ENCODE data around the gene PLPP4. TPM values are rescaled to one million over a fixed set of nuclear protein-coding genes. Genes with fewer than 3 reads are reported as not detected.

The PLPP4 gene
- total and polyA plus RNA-seq, 3 donors from 2014 or later, result 12.6 to 65.8 (median 21.9) TPM

DNA sequence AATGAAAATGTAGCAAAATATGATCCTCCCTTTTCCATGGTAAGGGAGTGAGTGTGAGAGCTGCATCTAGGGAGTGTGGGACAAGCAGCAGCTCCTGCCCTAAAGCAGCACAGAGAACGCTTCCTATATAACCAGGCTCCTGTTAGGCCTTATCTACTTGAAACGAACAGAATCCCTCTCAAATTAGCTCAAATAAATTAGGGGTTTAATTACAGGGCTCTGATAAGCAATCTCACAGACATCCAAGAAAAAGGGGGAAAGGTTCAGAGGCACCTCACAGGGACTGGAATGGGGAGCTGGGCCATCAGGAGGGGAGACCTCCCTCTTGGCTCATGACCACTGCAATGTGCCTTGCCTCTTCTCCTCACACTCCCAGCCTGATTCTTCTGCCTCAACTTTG lies 57.9 kb downstream of the PLPP4 start:
- Histone ChIP-seq H3K9me3 (no peaks in the 10 kb centered on the region), H3K27ac (no peak overlapping the region), H3K36me3 (ENCODE audit: low read depth, missing control alignments) (no peaks in the 10 kb centered on the region), H3K4me3 (no peak overlapping the region), H3K27me3 (no peaks in the 10 kb centered on the region), H3K4me1 (no peaks in the 10 kb centered on the region)
- TF ChIP-seq, protein P1, sequence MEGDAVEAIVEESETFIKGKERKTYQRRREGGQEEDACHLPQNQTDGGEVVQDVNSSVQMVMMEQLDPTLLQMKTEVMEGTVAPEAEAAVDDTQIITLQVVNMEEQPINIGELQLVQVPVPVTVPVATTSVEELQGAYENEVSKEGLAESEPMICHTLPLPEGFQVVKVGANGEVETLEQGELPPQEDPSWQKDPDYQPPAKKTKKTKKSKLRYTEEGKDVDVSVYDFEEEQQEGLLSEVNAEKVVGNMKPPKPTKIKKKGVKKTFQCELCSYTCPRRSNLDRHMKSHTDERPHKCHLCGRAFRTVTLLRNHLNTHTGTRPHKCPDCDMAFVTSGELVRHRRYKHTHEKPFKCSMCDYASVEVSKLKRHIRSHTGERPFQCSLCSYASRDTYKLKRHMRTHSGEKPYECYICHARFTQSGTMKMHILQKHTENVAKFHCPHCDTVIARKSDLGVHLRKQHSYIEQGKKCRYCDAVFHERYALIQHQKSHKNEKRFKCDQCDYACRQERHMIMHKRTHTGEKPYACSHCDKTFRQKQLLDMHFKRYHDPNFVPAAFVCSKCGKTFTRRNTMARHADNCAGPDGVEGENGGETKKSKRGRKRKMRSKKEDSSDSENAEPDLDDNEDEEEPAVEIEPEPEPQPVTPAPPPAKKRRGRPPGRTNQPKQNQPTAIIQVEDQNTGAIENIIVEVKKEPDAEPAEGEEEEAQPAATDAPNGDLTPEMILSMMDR (IDR thresholded peaks at IDR 0.05), result no peak
- no peak for TF ChIP-seq POLR2A (IDR thresholded peaks at IDR 0.05)
- intact Hi-C loops (cut with DNase I; ENCODE audit: low total_unique reads), result no loop called here
- DNase-seq, result no peak
- 81 to 83% methylated on average over 2 of the region's 2 CpGs for WGBS, 2 donors

DNA sequence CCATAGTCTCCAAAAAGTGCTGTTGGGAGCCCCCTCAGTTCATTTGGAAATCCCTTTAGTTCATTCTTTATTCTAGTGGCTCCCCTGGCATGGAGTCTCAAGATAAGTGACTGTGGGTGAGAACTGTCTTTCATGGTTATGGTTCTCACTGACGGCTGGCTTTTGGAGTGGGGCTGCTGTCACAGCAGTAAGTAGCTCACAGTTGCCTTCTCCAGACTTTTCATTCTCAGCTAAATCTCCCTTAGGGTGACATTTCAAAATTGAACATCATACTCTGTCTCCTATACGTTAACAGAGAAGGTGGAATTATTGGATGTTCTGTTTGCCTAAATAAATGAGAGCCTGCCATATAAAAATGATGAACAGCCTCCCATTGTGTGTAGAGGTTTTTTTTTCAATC lies 58.7 kb downstream of the PLPP4 start:
- Histone ChIP-seq H3K36me3 (ENCODE audit: low read depth, missing control alignments) (no peaks in the 10 kb centered on the region), H3K4me3 (no peak overlapping the region), H3K4me1 (no peaks in the 10 kb centered on the region), H3K27me3 (no peaks in the 10 kb centered on the region), H3K27ac (no peak overlapping the region), H3K9me3 (no peaks in the 10 kb centered on the region)
- no peak for TF ChIP-seq POLR2A (IDR thresholded peaks at IDR 0.05)
- TF ChIP-seq, protein P1 (IDR thresholded peaks at IDR 0.05), result no peak
- 77 to 90% methylated on average over 2 of the region's 2 CpGs for WGBS, 2 donors
- intact Hi-C loops (cut with DNase I; ENCODE audit: low total_unique reads), result no loop called here
- DNase-seq, result no peak

DNA sequence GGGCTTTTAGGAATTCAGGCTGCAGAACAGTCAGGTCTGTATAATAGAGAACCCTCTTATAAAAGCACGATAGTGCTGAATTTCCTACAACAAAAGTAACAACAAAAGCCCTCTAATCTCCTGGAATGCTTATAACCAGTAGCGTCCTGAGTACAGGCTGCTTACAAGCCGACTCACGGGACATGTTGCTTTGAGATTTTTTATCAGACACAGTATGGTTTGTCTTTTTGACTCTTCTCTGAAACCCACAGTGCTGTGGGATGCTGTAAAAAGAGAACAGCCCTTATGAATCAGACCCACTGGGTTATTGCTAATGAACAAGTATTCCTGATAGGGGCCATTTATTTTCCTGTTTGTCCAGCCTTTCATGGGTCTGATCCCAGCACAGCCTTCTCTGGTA lies 59.4 kb downstream of the PLPP4 start:
- Histone ChIP-seq H3K4me1 (no peaks in the 10 kb centered on the region), H3K27me3 (no peaks in the 10 kb centered on the region), H3K4me3 (no peak overlapping the region), H3K27ac (no peak overlapping the region), H3K9me3 (no peaks in the 10 kb centered on the region), H3K36me3 (ENCODE audit: low read depth, missing control alignments) (no peaks in the 10 kb centered on the region)
- intact Hi-C loops (cut with DNase I; ENCODE audit: low total_unique reads), result no loop called here
- TF ChIP-seq, protein P1 (IDR thresholded peaks at IDR 0.05), result no peak
- no peak for TF ChIP-seq POLR2A (IDR thresholded peaks at IDR 0.05)
- 45 to 56% methylated on average over 4 of the region's 4 CpGs for WGBS, 2 donors
- DNase-seq, result no peak

DNA sequence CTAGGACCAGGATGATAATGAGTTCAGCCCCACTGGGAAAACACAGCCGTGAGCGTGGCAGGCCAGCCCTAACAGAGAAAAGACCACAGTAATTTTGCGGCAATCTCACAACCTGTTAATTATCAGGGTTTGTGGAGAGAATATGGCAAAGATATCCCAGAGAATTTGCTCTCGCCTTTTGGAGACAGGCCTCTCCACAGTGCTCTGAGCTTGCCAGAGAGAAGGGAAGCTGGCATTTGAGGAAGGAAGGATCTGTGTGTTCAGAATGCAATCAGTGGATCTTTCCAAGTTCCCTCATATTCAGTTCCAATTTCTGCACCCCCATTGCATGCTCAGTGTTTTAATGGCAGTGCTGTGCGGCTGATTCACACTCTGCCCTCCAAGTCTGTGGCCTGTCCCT lies 60.2 kb downstream of the PLPP4 start:
- H3K9me3 ChIP-seq, result no peaks in the 10 kb centered on the region
- no peak for DNase-seq
- no peak overlapping the region for H3K4me3 ChIP-seq
- H3K27ac ChIP-seq, result no peak overlapping the region
- WGBS, 2 donors, result 68 to 78% methylated on average over 5 of the region's 5 CpGs
- TF ChIP-seq POLR2A (IDR thresholded peaks at IDR 0.05), result no peak
- TF ChIP-seq, protein P1 (IDR thresholded peaks at IDR 0.05), result no peak
- no peaks in the 10 kb centered on the region for H3K4me1 ChIP-seq
- no peaks in the 10 kb centered on the region for H3K27me3 ChIP-seq
- intact Hi-C loops (cut with DNase I; ENCODE audit: low total_unique reads), result no loop called here
- no peaks in the 10 kb centered on the region for H3K36me3 ChIP-seq (ENCODE audit: low read depth, missing control alignments)

DNA sequence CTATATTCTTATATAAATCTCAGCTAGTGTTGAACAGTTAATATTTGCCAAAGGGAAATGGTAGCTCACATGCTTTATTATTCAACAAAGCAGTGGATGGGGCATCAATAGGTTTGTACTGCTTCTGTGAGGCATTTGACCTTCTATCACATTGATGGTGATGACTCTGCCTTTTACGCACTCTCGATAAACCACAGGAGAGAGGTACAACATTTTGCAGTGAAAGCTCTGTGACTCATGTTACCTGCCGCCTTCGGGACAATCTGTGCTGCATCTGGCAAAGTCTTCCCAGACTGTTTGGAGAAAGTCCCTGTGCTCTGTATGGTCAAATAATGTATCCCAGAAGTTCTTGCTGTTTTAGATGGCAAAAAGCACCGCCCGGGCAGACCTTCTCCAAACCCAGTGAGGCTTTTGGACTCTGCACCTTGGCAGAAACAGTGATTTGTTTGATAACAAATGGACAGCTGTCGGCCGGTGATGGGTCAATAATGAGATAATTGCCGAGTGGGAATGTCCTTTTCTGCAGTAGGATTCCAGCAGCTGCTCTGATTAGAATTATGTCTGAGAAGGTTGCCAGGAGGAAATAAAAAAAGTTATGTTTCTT lies 61.0 kb downstream of the PLPP4 start:
- intact Hi-C loops (cut with DNase I; ENCODE audit: low total_unique reads), result no loop called here
- Histone ChIP-seq H3K36me3 (ENCODE audit: low read depth, missing control alignments) (no peaks in the 10 kb centered on the region), H3K4me3 (no peak overlapping the region), H3K27me3 (no peaks in the 10 kb centered on the region), H3K27ac (no peak overlapping the region), H3K9me3 (no peaks in the 10 kb centered on the region), H3K4me1 (no peaks in the 10 kb centered on the region)
- WGBS, 2 donors, result 74 to 78% methylated on average over 9 of the region's 9 CpGs
- TF ChIP-seq, protein P1 (IDR thresholded peaks at IDR 0.05), result no peak
- TF ChIP-seq POLR2A (IDR thresholded peaks at IDR 0.05), result no peak
- DNase-seq, result no peak
